Right atrium auricular region (tissue), 2 donors: ENCODE measurements around the gene CHAC1. TPM values are rescaled to one million over a fixed set of nuclear protein-coding genes. Genes with fewer than 3 reads are reported as not detected.

Experiments used
- DNase-seq: peaks from one replicate; pipeline ENCODE4 v3.0.0-alpha.2; 2019; ENCODE audit warnings: low spot score
- H3K27ac ChIP-seq, 2 donors: fragments of 200-600 bp; sonication (generic); 1 replicate in 1 of 2; 2 replicates in 1 of 2; pipeline ENCODE4 v1.5.1; 2016 to 2019
- H3K27me3 ChIP-seq, 2 donors: fragments of 200-600 bp; sonication (generic); one replicate each; pipeline versions ENCODE4 v1.5.1 to v1.6.0; 2017 to 2019
- H3K36me3 ChIP-seq: fragments of 200-600 bp; sonication (generic); one replicate; pipeline ENCODE4 v1.5.1; 2016
- H3K4me1 ChIP-seq, 2 donors: fragments of 200-600 bp; sonication (generic); one replicate each; pipeline versions ENCODE4 v1.5.1 to v1.6.0; 2017 to 2019
- H3K4me3 ChIP-seq, 2 donors: fragments of 200-600 bp; sonication (generic); 1 replicate in 1 of 2; 2 replicates in 1 of 2; pipeline ENCODE4 v1.5.1; 2017 to 2019; ENCODE audit warnings: mild to moderate bottlenecking in 1 of 2, moderate library complexity in 1 of 2
- H3K9me3 ChIP-seq, 2 donors: fragments of 200-600 bp; sonication (generic); one replicate each; pipeline ENCODE4 v1.5.1; 2019
- CTCF ChIP-seq, 2 donors: fragments of 200-600 bp; sonication (generic); IDR thresholded peaks; one replicate each; pipeline ENCODE4 v1.5.1; 2019; ENCODE audit warnings: antibody characterized with exemption in 2 of 2
- total RNA-seq, 2 donors: library from RNA; depleted of rRNA; stranded (reverse); fragments of >200 nt; gene quantifications; one replicate each; pipeline ENCODE4 v1.1.0, GENCODE V29; 2016

The CHAC1 gene
- total RNA-seq, 2 donors from 2014 or later: 11.9 to 36.1 TPM

GRCh38 chr15:40941528-40942336 is 11.5 kb upstream of the CHAC1 start:
- Histone ChIP-seq H3K36me3 (no peaks in the 10 kb centered on the region), H3K4me3 (peak overlapping the region; percentile 35 to 57), H3K4me1 (peaks cover 0 to 57% of the 10 kb centered on the region in 2 donors), H3K9me3 (no peaks in the 10 kb centered on the region), H3K27ac (peak overlapping the region; percentile 81 to 86), H3K27me3 (no peaks in the 10 kb centered on the region)
- peak; percentile 66 to 80 for TF ChIP-seq CTCF (IDR thresholded peaks at IDR 0.05)
- no peak for DNase-seq

GRCh38 chr15:40942337-40942854 is 10.9 kb upstream of the CHAC1 start:
- H3K27ac ChIP-seq: peak overlapping the region; percentile 81 to 86
- peaks cover 0 to 50% of the 10 kb centered on the region in 2 donors for H3K4me1 ChIP-seq
- DNase-seq: no peak
- no peak for TF ChIP-seq CTCF (IDR thresholded peaks at IDR 0.05)
- peak overlapping the region; percentile 35 to 57 for H3K4me3 ChIP-seq
- no peaks in the 10 kb centered on the region for H3K9me3 ChIP-seq
- no peaks in the 10 kb centered on the region for H3K27me3 ChIP-seq
- H3K36me3 ChIP-seq: no peaks in the 10 kb centered on the region

- peak overlapping the region; percentile 81 to 86 for H3K27ac ChIP-seq
- no peaks in the 10 kb centered on the region for H3K36me3 ChIP-seq
- no peak for TF ChIP-seq CTCF (IDR thresholded peaks at IDR 0.05)
- H3K27me3 ChIP-seq: no peaks in the 10 kb centered on the region
- DNase-seq: no peak
- H3K4me3 ChIP-seq: peak overlapping the region; percentile 35 to 57
- H3K9me3 ChIP-seq: no peaks in the 10 kb centered on the region
- H3K4me1 ChIP-seq: peaks cover 0 to 46% of the 10 kb centered on the region in 2 donors
Measured at GRCh38 chr15:40942878-40943277, 10.4 kb upstream of the CHAC1 start.

- no peak for TF ChIP-seq CTCF (IDR thresholded peaks at IDR 0.05)
- Histone ChIP-seq H3K9me3 (no peaks in the 10 kb centered on the region), H3K27me3 (no peaks in the 10 kb centered on the region), H3K27ac (no peak overlapping the region), H3K36me3 (no peaks in the 10 kb centered on the region), H3K4me3 (no peak overlapping the region), H3K4me1 (peaks cover 0 to 37% of the 10 kb centered on the region in 2 donors)
- no peak for DNase-seq
Measured at GRCh38 chr15:40943764-40944365, 9.4 kb upstream of the CHAC1 start.

GRCh38 chr15:40944510-40945296 is 8.6 kb upstream of the CHAC1 start:
- no peak overlapping the region for H3K27ac ChIP-seq
- no peaks in the 10 kb centered on the region for H3K36me3 ChIP-seq
- H3K4me1 ChIP-seq: peaks cover 0 to 31% of the 10 kb centered on the region in 2 donors
- DNase-seq: no peak
- TF ChIP-seq CTCF (IDR thresholded peaks at IDR 0.05): no peak
- H3K27me3 ChIP-seq: no peaks in the 10 kb centered on the region
- H3K4me3 ChIP-seq: no peak overlapping the region
- H3K9me3 ChIP-seq: no peaks in the 10 kb centered on the region
